Activated CD4-positive, alpha-beta T cell treated with anti-CD3 and anti-CD28 coated beads for 1 hour (primary cell): ENCODE measurements around the gene PICK1.
A peak's percentile ranks its signal among the peaks of the same experiment; 100 is the strongest.

ENCODE experiments used
- DNase-seq: peaks from one replicate; pipeline ENCODE4 v3.0.0-alpha.2; 2020

Gene PICK1

DNA sequence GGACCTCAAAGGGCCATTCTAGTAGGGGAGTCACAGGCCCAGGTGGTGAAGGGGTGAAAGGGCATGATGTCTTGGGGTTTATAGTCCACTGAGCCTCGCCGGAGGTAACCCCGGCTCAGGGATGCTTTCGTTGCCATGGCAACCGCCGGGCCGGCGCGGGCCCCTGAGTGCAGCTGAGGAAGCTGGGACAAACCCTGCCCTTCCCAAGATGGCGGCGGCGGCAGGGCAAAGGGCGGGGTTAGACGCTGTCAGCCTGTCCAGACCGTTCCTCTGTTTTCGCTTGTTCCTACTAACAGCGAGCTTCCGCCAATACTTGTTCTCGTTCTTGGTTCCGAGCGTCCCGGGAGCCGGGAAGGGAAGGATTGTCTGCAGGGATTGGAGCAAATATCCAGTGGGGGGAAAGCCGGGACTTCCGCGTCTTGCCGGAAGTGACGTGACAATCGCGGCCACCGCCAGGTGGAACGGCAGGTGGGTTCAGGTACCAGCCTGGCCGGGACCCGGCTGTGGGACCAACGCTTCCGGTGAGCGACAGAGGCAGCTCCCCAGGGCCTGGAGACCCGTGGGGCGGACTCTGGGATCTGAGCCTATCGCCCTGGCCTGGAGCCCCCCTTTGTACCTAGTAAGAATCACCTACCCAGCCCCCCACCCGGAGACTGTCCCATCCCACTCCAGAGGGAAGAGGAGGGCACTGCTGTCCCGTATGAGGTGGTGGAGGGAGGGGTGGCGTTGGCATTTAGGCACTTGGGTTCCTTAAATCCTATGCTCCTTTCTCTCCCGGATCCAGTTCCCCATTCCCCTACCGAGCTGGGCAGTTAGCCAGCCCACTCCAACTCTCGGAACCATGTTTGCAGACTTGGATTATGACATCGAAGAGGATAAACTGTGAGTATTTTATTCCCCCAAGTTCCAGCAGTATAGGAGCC, at the start of gene PICK1:
PICK1 (plus strand) TSS at position 436 of the 923 bp plus-strand sequence; CDS start at position 842, 406 bp downstream.
- DNase-seq = peak; percentile 66

DNA sequence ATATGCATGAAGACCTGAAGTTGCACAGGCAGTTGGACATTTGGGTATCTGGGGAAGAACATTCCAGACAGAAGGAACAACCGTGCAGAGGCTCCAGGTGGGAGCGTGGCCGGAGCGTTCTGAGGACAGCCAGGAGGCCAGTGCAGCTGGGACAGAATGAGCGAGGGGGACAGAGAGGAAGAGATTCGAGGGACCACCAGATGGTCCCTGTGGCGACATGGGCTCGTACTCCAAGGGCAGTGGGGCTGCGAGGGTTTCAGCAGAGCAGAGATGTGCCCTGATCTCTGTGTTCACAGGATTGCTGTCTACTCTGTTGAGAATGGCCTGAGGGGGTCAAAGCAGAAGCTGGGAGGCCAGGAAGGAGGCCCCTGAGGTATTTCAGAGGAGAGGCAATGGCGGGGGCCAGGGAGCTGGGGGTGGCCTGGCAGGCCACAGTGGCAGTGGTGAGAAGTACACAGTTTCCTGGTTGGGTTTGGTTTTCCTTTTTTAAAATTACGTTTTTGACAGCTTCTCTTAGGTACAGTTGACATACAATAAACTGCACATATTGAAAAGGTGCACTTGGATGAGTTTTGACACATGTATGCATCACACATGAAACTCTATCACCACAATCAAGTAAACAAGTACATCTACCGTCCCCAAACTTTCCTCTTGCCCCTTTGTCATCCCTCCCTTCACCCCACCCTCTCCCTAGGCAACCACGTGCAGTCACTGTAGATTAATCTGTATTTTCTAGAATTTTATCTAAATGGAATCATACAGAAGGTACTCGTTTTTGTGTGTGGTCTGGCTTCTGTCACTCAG, 48.0 kb upstream of the PICK1 start:
- no peak for DNase-seq

DNA sequence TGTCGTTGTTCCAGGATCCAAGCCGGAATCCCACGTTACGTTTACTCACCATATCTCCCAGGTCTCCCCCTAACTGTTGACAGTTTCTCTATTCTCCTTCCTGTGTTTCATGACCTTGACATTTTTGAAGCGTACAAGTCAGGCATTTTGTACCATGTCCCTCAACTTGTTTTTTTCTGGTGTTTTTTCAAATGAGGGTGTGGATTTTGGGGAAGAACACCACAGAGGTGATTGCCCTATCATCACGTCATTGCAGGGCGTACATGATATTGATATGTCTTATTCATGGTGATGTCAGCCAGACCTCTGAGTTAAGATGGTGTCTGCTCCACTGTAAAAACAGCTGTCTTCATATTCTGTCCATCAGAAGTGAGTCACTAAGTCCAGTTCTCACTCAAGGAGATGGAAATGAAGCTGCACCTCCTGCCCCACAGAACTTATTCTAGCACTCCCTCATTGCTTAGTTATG, 44.6 kb upstream of the PICK1 start:
- DNase-seq = no peak

DNA sequence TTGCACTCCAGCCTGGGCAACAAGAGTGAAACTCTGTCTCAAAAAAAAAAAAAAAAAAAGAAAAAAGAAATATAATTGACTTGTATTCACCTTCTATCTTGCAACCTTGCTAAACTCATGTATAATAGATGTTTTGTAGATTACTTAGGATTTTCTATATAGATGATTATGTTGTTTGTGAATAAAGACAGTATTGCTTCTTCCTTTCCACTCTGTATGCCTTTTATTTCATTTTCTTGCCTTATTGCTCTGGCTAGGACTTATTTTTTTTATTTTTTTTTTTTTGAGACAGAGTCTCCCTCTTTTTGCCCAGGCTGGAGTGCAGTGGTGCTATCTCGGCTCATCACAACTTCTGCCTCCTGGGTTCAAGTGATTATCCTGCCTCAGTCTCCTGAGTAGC, 43.1 kb upstream of the PICK1 start:
- no peak for DNase-seq

DNA sequence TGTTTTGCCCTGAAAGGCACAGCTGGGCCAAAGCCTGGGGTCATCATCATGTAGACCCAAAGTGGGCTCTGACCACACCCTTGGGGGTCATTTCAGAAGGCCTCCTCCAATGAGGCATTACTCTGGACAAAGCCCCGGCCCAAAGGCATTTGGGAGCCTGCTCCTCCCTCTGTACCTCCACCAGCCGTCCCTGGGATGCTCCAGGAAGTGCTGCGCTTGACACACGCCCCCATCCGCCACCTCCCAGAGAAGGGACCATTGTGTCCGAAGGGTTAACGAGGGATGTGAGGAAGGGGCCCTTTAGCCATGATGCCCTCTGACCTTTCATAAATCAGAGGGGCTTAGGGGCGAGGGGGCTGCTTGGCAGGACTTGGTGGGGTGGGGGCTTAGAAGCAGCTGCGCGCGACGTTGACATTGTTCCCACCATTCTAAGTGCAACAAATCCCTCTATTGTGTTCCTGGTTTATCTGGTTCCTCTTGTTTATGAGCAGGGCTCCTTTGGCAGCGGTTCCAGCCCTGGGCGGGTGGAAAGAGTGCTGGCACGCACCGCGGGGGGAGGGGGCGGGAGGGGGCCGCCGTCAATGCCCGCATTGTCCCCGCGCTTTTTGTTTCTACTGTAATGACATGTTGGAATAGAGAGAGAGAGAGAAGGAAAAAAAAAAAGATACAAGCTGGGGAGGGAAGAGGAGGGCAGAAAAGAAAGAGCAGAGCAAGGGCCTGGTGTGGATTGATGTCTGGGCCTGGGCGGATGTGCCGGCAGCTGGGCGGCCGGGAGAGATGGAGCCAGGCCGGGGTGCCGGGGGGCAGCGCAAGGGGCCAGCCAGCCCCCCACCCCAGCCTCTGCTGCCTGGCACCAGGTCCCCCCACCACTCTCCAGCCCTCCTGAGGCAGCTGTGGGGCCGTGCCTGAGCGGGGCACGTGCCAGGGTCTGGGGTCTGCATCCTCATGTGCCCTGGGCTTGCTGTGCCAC, 40.7 kb upstream of the PICK1 start:
- DNase-seq = no peak

DNA sequence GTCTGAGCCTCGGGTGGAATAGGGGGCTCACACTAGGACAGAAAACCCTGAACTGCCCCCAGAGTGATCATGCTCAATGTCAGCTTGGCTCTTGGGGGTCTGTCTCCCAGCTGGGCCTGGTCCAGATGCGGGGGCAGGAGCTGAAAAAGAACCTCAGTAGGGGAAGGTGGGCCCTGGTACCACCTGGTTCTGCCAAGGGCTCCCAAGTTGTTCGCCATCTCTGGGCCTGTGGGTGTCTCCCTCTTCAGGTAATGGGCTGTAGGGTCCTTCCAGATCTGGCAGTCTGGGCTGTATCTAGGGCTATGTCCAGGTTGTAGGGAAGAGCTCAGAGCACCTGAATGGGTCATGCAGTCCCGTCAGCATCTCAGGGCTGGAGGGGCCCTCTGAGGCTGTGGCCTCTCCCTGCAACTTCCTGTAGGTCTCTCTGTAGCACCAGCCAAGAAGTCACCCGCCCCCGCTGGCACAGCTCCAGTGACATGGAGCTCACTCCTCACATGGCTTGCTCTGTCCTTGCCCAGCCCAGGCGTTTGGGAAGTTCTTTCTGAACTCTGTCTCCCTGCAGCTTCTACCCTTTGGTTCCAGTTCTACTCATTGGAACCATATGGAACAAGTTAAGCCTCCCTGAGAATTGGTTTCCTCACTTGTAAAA, 39.8 kb upstream of the PICK1 start:
- DNase-seq = no peak

DNA sequence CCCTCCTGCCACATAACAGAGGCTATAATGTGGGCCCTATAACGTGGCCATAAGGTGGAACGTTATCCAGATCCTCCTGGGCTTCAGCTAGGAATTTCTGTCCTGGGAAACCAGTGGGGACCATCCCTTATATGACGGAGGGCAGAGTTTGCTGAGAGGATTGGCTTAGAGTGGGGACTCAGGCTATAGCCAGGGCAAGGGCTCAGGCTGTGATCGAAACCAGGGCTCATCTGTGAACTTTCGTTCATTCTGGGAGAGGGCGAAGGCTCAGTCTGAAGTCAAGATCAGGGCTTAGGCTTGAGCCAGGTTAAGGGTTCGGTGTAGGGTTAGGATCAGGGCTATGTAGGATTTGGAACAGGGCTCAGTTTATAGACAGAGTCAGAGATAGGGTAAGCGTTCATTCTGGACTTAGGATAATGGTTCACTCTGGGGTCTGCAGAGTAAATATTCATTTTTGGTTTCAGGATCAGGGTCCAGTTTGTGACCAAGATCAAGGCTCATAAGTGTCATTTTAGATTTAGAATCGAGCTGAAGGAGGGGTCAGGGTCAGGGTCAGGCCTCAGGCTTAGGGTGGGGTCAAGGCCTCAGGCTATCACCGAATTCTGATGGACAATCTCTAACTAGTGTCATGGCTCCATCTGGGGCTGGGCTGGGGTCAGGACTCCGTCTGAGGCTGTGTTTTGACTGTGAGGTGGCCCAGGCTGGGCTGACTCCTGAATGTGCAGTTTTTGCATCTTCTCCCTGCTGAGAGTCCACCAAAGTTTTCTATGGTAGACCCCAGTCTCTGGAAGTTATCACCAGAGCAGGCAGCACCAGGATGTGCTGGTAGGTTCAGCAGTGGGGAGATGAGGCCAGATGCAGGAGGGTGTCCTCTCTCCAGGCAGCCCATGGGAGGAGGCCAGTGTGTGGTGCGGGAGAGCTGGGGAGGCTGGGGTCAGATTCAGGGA, 39.0 kb upstream of the PICK1 start:
- no peak for DNase-seq

DNA sequence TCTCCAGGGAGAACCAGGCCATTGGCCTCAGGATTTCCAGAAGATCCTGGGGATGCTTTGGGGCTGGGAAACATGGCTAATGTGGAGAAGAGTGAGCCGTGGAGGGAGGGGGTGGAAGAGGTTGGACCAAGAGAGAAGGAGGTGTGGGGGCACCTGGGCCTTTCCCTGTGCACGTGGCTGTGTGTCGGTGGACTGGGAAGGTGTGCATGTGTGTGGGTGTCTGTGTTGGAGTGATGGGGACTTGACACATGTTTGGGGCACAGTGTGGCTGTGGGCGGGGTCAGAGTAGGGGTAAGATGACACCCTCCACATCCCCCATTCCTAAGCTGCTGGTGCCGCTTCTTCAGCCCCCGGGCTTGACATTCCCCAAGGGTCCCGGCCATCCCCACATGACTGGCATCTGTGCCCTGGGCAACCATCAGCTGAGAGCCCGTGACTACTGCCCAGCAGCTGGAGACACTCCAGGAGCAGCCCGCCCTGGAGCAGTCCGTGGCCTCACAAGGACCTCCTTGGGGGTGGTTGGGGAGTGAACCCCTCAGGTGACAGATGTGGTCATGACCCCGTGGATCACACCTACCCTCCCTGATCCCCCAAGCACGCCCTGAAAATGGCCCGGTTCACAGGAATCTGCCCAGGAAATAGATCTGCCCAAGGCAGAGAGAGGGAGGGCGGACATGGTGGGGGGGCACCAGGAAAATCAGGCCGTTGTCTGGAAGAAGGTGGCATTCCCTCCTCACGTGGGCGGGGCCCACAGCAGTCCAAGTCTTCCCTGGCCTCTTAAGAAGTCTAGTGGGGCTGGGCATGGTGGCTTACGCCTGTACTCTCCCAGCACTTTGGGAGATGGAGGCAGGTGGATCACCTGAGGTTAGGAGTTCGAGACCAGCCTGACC, 38.0 kb upstream of the PICK1 start:
- DNase-seq = no peak

DNA sequence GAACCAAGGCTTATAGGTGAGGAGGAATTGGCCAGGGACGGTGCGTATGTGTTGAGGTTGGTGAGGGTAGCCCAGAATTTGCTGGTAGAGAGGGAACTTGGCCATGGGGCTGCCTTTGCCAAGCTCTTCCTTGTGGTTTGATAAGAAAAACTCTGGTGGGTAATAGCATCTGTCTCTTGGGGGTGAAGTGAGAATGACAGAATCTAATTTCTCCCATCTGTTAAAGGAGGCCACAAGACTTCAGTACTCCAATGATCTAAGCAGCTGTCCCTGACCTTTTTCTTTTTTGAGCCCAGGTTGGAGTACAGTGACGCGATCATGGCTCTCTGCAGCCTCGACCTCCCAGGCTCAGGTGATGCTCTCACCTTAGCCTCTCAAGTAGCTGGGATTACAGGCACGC, 36.0 kb upstream of the PICK1 start:
- DNase-seq = no peak

DNA sequence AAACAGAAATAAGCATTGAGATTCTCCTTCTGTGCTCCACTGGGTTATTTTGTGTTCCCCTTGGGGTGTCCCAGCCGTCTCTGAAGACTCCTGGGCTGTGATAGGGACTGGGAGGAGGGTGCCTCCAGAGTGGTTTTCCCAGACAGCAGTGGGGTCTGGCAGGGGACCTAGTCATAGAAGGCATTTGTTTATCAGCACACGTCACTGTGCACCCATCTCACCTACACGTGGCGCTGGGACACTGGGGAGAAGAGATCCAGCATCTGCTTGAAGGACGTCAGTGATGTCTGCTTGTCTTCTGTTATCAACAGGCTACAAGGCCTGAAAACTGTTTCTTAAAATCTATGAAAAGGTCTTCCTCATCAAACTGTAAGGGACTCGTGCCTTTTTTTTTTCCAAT, 34.2 kb upstream of the PICK1 start:
- no peak for DNase-seq

DNA sequence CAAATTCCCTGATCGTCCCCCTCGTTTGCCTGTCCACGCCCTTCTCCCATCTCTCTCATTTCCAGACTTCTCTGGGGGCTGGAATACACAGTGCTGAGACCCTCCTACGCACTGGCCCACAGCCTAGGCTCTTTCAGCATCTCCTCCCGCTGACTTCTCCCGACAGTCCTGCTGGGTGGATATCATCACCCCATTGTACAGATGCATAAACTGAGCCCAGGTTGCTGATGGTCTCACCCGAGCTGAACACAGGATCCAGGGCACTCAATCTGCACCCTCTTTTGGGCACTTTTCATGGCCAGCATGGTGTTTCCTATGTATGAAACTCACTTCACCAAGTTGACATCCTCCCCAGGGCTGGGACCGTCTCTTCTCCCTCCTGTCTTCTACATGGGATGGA, 31.7 kb upstream of the PICK1 start:
- no peak for DNase-seq

DNA sequence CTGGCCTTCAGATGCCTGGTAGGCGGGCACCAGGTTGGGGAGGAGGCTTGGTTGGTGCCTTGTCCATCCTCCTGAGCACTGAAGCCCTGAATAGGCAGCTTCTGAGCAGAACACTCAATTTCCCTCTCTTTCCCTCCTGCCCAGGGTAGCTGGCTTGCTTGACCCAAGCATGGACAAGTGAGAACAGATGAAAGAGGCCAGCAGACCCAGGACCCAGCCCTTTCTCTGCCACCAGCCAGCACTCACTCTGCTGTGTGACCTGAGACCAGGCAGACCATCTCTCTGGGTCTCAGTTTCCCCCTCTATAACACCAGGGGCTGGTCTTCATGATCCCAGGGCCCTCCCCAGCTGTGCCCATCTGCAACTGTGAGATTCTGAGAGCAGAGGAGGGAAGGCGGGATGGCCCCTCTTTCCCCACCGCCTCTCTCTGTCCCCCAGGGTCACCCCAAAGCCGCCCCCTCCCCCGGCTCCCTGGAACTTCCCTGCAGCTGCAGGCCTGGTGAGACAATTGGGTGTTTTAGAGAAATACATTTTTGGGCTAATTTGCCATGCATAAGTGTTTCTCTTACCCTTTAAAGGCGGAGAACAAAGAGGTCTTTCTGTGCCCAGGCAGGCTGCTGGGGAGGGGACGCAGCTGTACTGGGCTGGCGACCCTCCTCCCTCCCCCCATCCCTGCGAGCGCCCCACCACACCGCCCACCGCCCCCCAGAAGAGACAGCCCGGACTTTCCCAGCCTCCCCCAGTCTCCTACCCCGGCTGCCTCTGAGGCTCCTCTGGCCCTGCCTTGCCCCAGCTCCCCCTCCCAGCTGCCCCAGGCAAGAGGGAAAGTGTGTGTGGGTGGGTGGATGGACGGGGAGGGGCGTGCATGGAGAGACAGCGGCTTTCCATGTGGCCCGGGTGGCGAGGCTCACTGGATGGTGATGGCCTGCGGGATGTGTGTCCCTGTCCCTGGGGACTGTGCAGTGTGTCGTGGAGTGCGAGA, 30.8 kb upstream of the PICK1 start:
- no peak for DNase-seq

DNA sequence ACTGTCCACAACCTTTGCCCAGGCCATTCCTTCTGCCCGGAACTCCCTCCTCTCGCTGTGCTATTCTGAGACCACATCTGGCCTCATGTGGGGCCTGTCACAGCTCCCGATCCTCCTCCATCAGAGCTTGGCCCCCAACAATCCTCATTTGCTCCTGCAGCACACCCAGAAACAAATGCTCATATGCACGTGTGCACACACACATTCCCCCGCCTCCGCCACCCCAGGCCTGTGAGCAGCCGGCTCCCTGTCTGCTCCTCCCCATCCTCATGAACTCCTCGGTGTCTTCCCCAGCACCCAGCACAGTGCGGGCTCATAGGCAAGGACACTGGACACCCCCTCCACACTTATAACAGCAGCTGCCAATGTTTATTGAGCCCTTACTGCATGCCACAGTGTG, 29.7 kb upstream of the PICK1 start:
- no peak for DNase-seq

DNA sequence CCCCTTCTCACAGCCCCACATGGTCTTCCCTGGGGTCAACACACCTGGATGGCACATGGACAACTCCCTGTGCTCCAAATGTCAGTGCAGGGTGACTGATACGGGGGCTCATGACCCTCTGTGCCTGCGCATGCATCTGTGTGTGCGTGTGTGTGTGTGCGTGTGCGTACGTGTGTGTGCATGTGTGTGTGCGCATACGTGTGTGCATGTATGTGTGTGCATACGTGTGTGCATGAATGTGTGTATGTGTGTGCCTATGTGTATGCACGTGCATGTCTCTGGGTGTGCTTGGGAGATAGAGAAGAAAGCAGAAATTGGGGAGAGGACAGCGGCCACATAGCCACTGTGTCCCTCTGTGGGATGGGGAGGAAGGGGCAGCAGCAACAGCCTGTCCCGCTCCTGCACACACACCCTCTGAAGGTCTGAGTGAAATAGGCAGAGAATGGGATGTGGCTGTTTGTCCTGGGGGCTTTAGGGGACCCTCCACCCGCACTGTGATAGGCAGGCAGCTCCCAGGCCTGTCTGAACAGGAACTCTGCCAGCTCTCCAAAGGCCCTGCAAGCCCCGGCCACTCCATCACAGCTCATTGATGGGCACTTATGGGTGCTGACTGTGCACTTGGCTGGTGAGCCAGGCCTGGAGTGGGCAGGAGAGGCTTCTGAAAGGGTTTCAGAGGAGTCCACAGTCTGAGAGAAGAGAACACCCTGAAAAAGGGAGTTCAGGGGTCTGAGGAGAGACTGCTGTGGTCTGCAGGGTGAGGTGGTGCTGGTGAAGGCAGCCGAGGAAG, 28.7 kb upstream of the PICK1 start:
- no peak for DNase-seq

DNA sequence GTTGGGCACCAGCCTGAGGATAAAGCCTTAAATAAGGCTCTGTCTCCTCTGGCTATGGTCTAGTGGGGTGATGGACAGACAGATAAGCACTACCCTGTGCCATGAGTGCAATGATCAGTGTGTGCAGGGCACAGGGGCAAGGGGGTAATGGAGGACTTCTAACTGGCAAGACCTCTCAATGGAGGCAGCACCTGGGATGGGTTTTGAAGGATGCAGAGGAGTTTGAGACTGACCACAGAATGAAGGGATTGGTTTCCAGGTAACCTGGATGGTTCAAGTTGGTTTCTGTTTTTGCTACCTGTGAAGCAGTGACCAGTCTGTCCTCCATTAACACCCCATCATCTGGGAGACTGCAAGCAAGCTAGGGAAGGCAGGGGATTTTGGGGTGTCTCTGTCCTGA, 27.8 kb upstream of the PICK1 start:
- no peak for DNase-seq

DNA sequence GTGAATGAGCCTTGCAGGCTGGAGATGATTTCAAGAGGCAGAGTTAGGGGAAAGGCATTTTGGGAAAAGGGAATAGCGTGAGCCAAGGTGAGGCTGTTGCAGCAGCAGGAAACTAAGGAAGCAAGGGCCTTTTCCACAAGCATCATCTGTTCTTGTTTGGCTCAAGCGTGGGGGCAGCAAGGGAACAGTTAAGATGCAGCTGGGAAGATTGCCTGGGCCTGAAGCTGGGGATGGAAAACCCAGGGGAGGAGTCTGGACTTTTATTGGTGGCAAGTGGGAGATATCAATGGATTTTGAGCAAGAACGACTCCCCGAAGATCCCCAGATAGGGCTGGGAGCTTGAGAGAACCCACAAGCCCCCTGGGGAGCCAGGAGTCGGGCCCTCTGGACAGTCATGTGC, 27.3 kb upstream of the PICK1 start:
- DNase-seq = no peak

DNA sequence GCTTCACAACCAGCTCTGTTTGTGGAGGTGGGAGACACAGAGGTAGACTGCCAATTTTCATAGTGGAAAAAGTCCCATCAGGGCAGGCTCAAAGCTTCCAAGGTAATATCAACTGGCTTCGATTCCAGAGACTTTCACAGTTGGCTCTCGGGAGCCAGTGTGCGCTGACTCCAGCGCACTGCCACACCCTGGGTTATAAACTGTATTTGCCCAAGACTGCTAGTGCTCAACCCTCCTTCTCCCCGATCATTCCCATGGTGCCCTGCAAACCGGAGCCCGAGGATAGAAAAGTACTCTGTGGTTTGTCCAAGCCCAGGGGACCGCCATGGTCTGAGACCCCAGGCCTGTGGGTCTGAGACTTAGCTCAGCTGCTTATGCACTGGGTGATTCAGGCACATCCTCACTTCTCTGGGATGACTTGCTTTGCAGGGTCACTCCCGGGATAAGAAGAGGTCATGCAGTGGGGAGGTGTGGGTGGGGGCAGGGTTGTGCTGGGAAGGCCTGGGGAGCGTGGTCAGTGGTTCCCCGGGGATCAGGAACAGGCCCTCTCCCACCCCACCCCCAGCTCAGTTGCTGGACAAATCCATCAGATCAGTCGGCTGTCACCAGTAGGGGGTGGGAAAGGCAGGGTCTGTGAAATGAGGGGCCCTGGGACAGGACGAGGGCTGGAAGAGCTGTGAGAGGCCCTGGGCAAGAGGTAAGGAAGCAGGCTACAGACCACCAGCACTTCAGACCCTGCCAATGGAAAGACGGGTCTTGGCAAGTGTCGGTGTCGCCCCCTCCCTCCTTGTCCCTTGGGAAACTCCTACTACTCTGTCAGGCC, 26.7 kb upstream of the PICK1 start:
- DNase-seq = no peak
